Dermis blood vessel endothelial cell (primary cell): ENCODE data around the gene ARHGEF37. TPM values are rescaled to one million over a fixed set of nuclear protein-coding genes. Genes with fewer than 3 reads are reported as not detected.
"Not testable (repeated sequence)": the region's sequence is repeated elsewhere in the genome, so short reads cannot be mapped to it uniquely, and the experiment has no call there.

Experiments
- DNase-seq: peaks from one replicate; pipeline ENCODE4 v3.0.0; 2010
- total RNA-seq: library from RNA; depleted of rRNA; stranded (reverse); fragments of >200 nt; gene quantifications from 2 replicates; pipeline ENCODE4 v1.2.3, GENCODE V29; 2014

Gene ARHGEF37
- total RNA-seq, 1 donor from 2014 or later: 13.6 TPM

- DNase-seq: not testable (repeated sequence)
Observed at GRCh38 chr5:149648464-149649393, 67.4 kb downstream of the ARHGEF37 start.

GRCh38 chr5:149649730-149650129, 68.4 kb downstream of the ARHGEF37 start:
- DNase-seq: not testable (repeated sequence)

GRCh38 chr5:149651686-149652085, 70.4 kb downstream of the ARHGEF37 start:
- no peak for DNase-seq

- no peak for DNase-seq
Observed at GRCh38 chr5:149652697-149653096, 71.4 kb downstream of the ARHGEF37 start.

GRCh38 chr5:149654231-149654630, 72.9 kb downstream of the ARHGEF37 start:
- no peak for DNase-seq

GRCh38 chr5:149654883-149655505, 73.7 kb downstream of the ARHGEF37 start:
- DNase-seq: no peak

- peak; percentile 33 for DNase-seq
Observed at GRCh38 chr5:149656576-149657182, 75.4 kb downstream of the ARHGEF37 start.

GRCh38 chr5:149657324-149657723, 76.0 kb downstream of the ARHGEF37 start:
- DNase-seq: no peak

- no peak for DNase-seq
Observed at GRCh38 chr5:149658299-149658698, 77.0 kb downstream of the ARHGEF37 start.

- no peak for DNase-seq
Observed at GRCh38 chr5:149664083-149664482, 82.8 kb downstream of the ARHGEF37 start.

GRCh38 chr5:149664666-149665415, 83.5 kb downstream of the ARHGEF37 start:
- no peak for DNase-seq

- no peak for DNase-seq
Observed at GRCh38 chr5:149665416-149666175, 84.3 kb downstream of the ARHGEF37 start.

- DNase-seq: peak; percentile 13
Observed at GRCh38 chr5:149666212-149666852, 85.0 kb downstream of the ARHGEF37 start.

GRCh38 chr5:149667084-149667828, 86.0 kb downstream of the ARHGEF37 start:
- DNase-seq: peak; percentile 65

- DNase-seq: no peak
Observed at GRCh38 chr5:149667829-149668330, 86.6 kb downstream of the ARHGEF37 start.

GRCh38 chr5:149669273-149669672, 88.0 kb downstream of the ARHGEF37 start:
- DNase-seq: not testable (repeated sequence)

- no peak for DNase-seq
Observed at GRCh38 chr5:149671544-149671943, 90.2 kb downstream of the ARHGEF37 start.

- peak; percentile 68 for DNase-seq
Observed at GRCh38 chr5:149672701-149673476, 91.6 kb downstream of the ARHGEF37 start.

- DNase-seq: no peak
Observed at GRCh38 chr5:149674686-149675085, 93.4 kb downstream of the ARHGEF37 start.
